OCI-LY7 (cell line): ENCODE measurements around the gene CPT2. TPM values are rescaled to one million over a fixed set of nuclear protein-coding genes. Genes with fewer than 3 reads are reported as not detected.
A peak's percentile ranks its signal among the peaks of the same experiment; 100 is the strongest.

Experiments used
- BruUV-seq: library from RNA; stranded (reverse); fragments of 400-500 nt; replicated peaks from 2 replicates; lab custom pipeline; 2021; lab: Mats Ljungman, UMichigan
- CTCF ChIA-PET: fragments of 300-600 bp; sonication (Branson Sonifier 250); formaldehyde crosslinking; loops from one replicate; lab custom pipeline; 2022; ENCODE audit warnings: antibody characterized with exemption; ENCODE audit not compliant: unreplicated experiment; lab: Charles Lee
- POLR2A ChIA-PET: fragments of 300-600 bp; sonication (Branson Sonifier 250); formaldehyde crosslinking; loops from one replicate; lab custom pipeline; 2022; ENCODE audit warnings: antibody characterized with exemption; lab: Charles Lee
- DNase-seq: peaks from one replicate; pipeline ENCODE4 v3.0.0-alpha.2; 2015; ENCODE audit warnings: low spot score
- H2AFZ ChIP-seq: fragments of 200-600 bp; sonication (generic), shearing (Covaris generic); 2 replicates; pipeline ENCODE4 v1.6.1; 2014; ENCODE audit warnings: mild to moderate bottlenecking, antibody characterized with exemption, low read length, moderate library complexity
- H3K27ac ChIP-seq: fragments of 200-600 bp; sonication (generic); 2 replicates; pipeline ENCODE4 v1.5.1; 2014; ENCODE audit warnings: mixed run types, low read depth, mild to moderate bottlenecking, moderate library complexity, low read length, inconsistent platforms; ENCODE audit not compliant: poor library complexity, severe bottlenecking
- H3K36me3 ChIP-seq: fragments of 200-600 bp; sonication (generic); 2 replicates; pipeline ENCODE4 v1.6.1; 2014; ENCODE audit warnings: mild to moderate bottlenecking, antibody characterized with exemption, low read length, moderate library complexity, mixed read lengths; ENCODE audit not compliant: insufficient read depth
- H3K4me1 ChIP-seq: fragments of 200-600 bp; sonication (generic); 2 replicates; pipeline ENCODE4 v1.5.1; 2014; ENCODE audit warnings: mild to moderate bottlenecking, low read length; ENCODE audit not compliant: insufficient read depth, poor library complexity, severe bottlenecking
- H3K4me2 ChIP-seq: fragments of 200-600 bp; sonication (generic); 2 replicates; pipeline ENCODE4 v1.6.1; 2014; ENCODE audit warnings: mild to moderate bottlenecking, low read length
- H3K4me3 ChIP-seq: fragments of 200-600 bp; sonication (generic); 2 replicates; pipeline ENCODE4 v1.5.1; 2014; ENCODE audit warnings: mild to moderate bottlenecking, low read depth, low read length; ENCODE audit not compliant: poor library complexity, severe bottlenecking
- H3K79me2 ChIP-seq: fragments of 200-600 bp; sonication (generic); 2 replicates; pipeline ENCODE4 v1.6.1; 2016; ENCODE audit warnings: low read depth, mild to moderate bottlenecking, low read length, moderate library complexity, mixed read lengths; ENCODE audit not compliant: insufficient read depth
- H3K9me2 ChIP-seq: fragments of 200-600 bp; sonication (generic); 2 replicates; pipeline ENCODE4 v1.6.1; 2016; ENCODE audit warnings: mild to moderate bottlenecking, low read length, mixed read lengths; ENCODE audit not compliant: insufficient read depth
- H3K9me3 ChIP-seq: fragments of 200-600 bp; sonication (generic); 2 replicates; pipeline ENCODE4 v1.6.1; 2014; ENCODE audit warnings: mild to moderate bottlenecking, mixed run types, low read length, mixed read lengths
- H4K20me1 ChIP-seq: fragments of 200-600 bp; sonication (generic); 2 replicates; pipeline ENCODE4 v1.6.1; 2014; ENCODE audit warnings: mild to moderate bottlenecking, antibody characterized with exemption, low read length, moderate library complexity, mixed read lengths; ENCODE audit not compliant: insufficient read depth
- CTCF ChIP-seq: fragments of 200-600 bp; sonication (generic); conservative IDR thresholded peaks from 2 replicates; pipeline ENCODE4 v1.5.1; 2014; ENCODE audit warnings: mild to moderate bottlenecking, antibody characterized with exemption, low read length, moderate library complexity, mixed read lengths
- EZH2phosphoT487 ChIP-seq: fragments of 200-600 bp; sonication (generic); IDR thresholded peaks from 2 replicates; pipeline ENCODE4 v1.6.1; 2018; ENCODE audit warnings: low read depth, borderline replicate concordance, mild to moderate bottlenecking, mixed run types, antibody characterized with exemption, low read length, moderate library complexity, mixed read lengths
- intact Hi-C: fragments of 100-400 bp; cut with micrococcal nuclease; formaldehyde crosslinking; loops from one replicate; pipeline ENCODE4 v1.10.0; 2022; ENCODE audit not compliant: unreplicated experiment
- total RNA-seq, 2 experiments: library from RNA; depleted of rRNA in 1 of 2; stranded (reverse); fragments of >200 nt in 1 of 2; shearing (Covaris generic) in 1 of 2; gene quantifications; 2 replicates each; pipeline ENCODE4 v1.2.3, GENCODE V29; 2014 to 2022

CPT2 gene
- total RNA-seq, 2 experiments from 2014 or later = 19.9 to 26.6 TPM

DNA sequence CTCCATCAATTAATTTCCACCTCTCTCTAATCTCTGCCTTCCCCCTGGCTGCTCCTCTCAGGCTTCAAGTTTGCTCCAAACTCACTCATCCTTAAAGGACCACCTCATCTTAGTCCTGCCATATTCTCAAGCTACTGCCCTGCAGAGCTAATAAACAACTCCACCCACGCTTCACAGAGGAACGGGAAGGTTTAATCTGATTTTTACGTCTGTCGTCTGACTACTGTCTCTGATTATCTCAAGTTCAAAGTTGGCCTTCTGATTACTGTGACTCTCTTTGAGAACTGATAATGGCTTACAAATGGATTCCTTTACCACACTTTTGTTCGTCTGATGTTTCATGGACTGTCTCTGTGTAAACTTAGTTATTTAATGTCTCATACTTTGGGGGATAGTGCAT lies 7.6 kb upstream of the CPT2 start:
- TF ChIP-seq CTCF (no peak), EZH2phosphoT487 (no peak)
- intact Hi-C loops = no loop called here
- no peak overlapping the region for H3K4me3 ChIP-seq
- H3K4me1 ChIP-seq = peaks cover 3% of the 10 kb centered on the region
- no peaks in the 10 kb centered on the region for H3K79me2 ChIP-seq
- no peak for DNase-seq
- POLR2A ChIA-PET = interaction anchor here (0.6 kb wide), 1 partner anchor 789 kb away, joined by 3 read pairs; no protein-coding TSS in a partner anchor
- H3K9me3 ChIP-seq = no peaks in the 10 kb centered on the region
- BruUV-seq = no TSS peak
- no peak overlapping the region for H3K4me2 ChIP-seq
- H3K36me3 ChIP-seq = no peaks in the 10 kb centered on the region
- CTCF ChIA-PET = no interaction called here
- no peaks in the 10 kb centered on the region for H4K20me1 ChIP-seq
- H2AFZ ChIP-seq = no peak overlapping the region
- H3K9me2 ChIP-seq = no peaks in the 10 kb centered on the region
- H3K27ac ChIP-seq = no peak overlapping the region

- ChIA-PET CTCF (interaction anchor here (0.6 kb wide), 1 partner anchor 16 kb away, joined by 3 read pairs; no protein-coding TSS in a partner anchor), POLR2A (no interaction called here)
- H3K36me3 ChIP-seq = no peaks in the 10 kb centered on the region
- no peak for TF ChIP-seq CTCF
- TF ChIP-seq EZH2phosphoT487 = no peak
- peaks cover 3% of the 10 kb centered on the region for H3K4me1 ChIP-seq
- no TSS peak for BruUV-seq
- H3K9me3 ChIP-seq = no peaks in the 10 kb centered on the region
- H3K9me2 ChIP-seq = no peaks in the 10 kb centered on the region
- no peaks in the 10 kb centered on the region for H4K20me1 ChIP-seq
- intact Hi-C loops = no loop called here
- no peak overlapping the region for H3K27ac ChIP-seq
- no peak overlapping the region for H2AFZ ChIP-seq
- no peak for DNase-seq
- no peak overlapping the region for H3K4me2 ChIP-seq
- no peaks in the 10 kb centered on the region for H3K79me2 ChIP-seq
- no peak overlapping the region for H3K4me3 ChIP-seq
Observed at GRCh38 chr1:53190210-53190611, 6.4 kb upstream of the CPT2 start.

GRCh38 chr1:53195246-53196016 lies 1.2 kb upstream of the CPT2 start:
- H2AFZ ChIP-seq = peak overlapping the region; percentile 86; the same call in 1 of the 2 replicates
- no peak overlapping the region for H3K4me3 ChIP-seq
- no peak overlapping the region; the same call in 1 of the 2 replicates for H3K4me2 ChIP-seq
- no peak for DNase-seq
- POLR2A ChIA-PET = interaction anchor here (0.6 to 1.5 kb wide), 5 partner anchors 8 to 472 kb away, joined by 3 to 6 read pairs (median 3); no protein-coding TSS in a partner anchor
- CTCF ChIA-PET = no interaction called here
- no peaks in the 10 kb centered on the region for H3K9me3 ChIP-seq
- H3K9me2 ChIP-seq = no peaks in the 10 kb centered on the region
- no peaks in the 10 kb centered on the region for H4K20me1 ChIP-seq
- intact Hi-C loops = loop anchor here (5.0 kb wide), 1 partner anchor 498 kb away; the partner anchor contains the start of gene COA7
- H3K79me2 ChIP-seq = peaks cover 16% of the 10 kb centered on the region; the same call in 1 of the 2 replicates
- TF ChIP-seq CTCF (no peak), EZH2phosphoT487 (no peak)
- no TSS peak for BruUV-seq
- peaks cover 20% of the 10 kb centered on the region for H3K4me1 ChIP-seq
- no peak overlapping the region for H3K27ac ChIP-seq
- peaks cover 6% of the 10 kb centered on the region for H3K36me3 ChIP-seq
